ENCODE measurements around the gene LRRC75A. TPM values are rescaled to one million over a fixed set of nuclear protein-coding genes. Genes with fewer than 3 reads are reported as not detected.

Gene LRRC75A
- polyA plus RNA-seq, 2 of the 4 experiments (the other 2 are of a cell fraction) = 0.65 to 0.85 TPM

DNA sequence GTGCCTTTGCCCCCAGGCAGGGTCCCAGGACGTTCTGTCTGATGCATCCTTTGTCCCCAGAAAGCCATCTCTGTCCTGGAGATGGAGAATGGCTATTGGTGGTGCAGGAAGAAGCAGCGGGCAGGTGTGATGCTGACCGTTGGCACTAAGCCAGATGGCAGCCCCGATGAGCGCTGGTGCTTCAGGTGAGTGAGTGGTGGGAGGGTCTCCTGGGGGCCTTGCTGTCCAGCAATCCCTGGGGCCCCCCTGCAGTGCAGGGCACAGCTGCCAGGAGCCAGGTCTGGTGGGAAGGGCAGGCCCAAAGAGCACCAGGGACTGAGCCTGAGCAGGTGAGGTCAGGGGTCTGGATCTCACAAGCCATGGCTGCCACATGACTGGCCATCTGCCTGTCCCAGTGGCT is 58.5 kb downstream of the LRRC75A start:
- no peak for FAIRE-seq
- POLR2A ChIA-PET = no interaction called here

DNA sequence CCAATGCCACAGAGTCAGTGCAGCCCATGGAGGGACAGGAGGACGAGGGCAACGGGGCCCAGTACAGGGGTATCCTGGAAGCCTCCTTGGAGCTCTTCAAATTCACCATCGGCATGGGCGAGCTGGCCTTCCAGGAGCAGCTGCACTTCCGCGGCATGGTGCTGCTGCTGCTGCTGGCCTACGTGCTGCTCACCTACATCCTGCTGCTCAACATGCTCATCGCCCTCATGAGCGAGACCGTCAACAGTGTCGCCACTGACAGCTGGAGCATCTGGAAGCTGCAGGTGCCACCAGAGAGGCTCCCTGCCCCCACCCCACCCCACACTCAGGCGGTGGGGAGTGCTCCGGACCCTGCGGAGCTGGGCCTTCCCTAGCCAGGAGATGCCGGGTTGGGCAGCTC is 60.0 kb downstream of the LRRC75A start:
- WGBS (ENCODE audit: missing lambda C conversion rate) = 89% methylated on average over 15 of the region's 15 CpGs
- POLR2A ChIA-PET = interaction anchor here (1.0 to 1.5 kb wide), 2 partner anchors 12 to 51 kb away, joined by 3 read pairs; partner anchors contain the start of gene UBB
- Histone ChIP-seq H3K4me1 (0 out of 3 replicates have a peak, but pooled peaks cover 3% of the 10 kb centered on the region), H3K4me2 (no peak overlapping the region), H3K4me3 (no peak overlapping the region), H3K9me3 (no peaks in the 10 kb centered on the region), H3K27ac (no peak overlapping the region)
- CTCF ChIA-PET = interaction anchor here (0.6 to 3.0 kb wide), 7 partner anchors 9 to 487 kb away, joined by 3 to 12 read pairs (median 4); no protein-coding TSS in a partner anchor
- no peak for FAIRE-seq
- ATAC-seq = no peak
- no peak for DNase-seq (ENCODE audit: low read depth in 1 of 2, low spot score in 1 of 2)
- TF ChIP-seq MAFK (IDR thresholded peaks at IDR 0.05; ENCODE audit: partially characterized antibody) (no peak), POLR2A (IDR thresholded peaks at IDR 0.05; ENCODE audit: low read length) (no peak), JUN (IDR thresholded peaks at IDR 0.05) (no peak), REST (IDR thresholded peaks at IDR 0.05) (no peak), PBX3 (IDR thresholded peaks at IDR 0.05) (no peak), EHF (CRISPR knock-in tag; IDR thresholded peaks at IDR 0.05) (no peak), POLR2AphosphoS2 (conservative IDR thresholded peaks at IDR 0.05; ENCODE audit: low read length) (no peak), CBX8 (IDR thresholded peaks at IDR 0.05) (no peak), GATA3 (IDR thresholded peaks at IDR 0.05; ENCODE audit: borderline replicate concordance) (no peak), ZSCAN20 (CRISPR knock-in tag; IDR thresholded peaks at IDR 0.05) (no peak), FOXS1 (CRISPR knock-in tag; IDR thresholded peaks at IDR 0.05) (no peak), NPAS2 (CRISPR knock-in tag; IDR thresholded peaks at IDR 0.05; ENCODE audit: borderline replicate concordance) (no peak), RARB (CRISPR knock-in tag; IDR thresholded peaks at IDR 0.05) (no peak), CHD4 (IDR thresholded peaks at IDR 0.05; ENCODE audit: borderline replicate concordance) (no peak), ZNF302 (CRISPR knock-in tag; IDR thresholded peaks at IDR 0.05) (no peak), MAZ (IDR thresholded peaks at IDR 0.05; ENCODE audit: borderline replicate concordance, low read depth, low read length) (no peak), FOSL2 (IDR thresholded peaks at IDR 0.05) (no peak), FOSL2 (CRISPR knock-in tag; IDR thresholded peaks at IDR 0.05) (no peak), RNF2 (IDR thresholded peaks at IDR 0.05; ENCODE audit: borderline replicate concordance, low read depth) (no peak)
- TF ChIP-seq, protein P1, sequence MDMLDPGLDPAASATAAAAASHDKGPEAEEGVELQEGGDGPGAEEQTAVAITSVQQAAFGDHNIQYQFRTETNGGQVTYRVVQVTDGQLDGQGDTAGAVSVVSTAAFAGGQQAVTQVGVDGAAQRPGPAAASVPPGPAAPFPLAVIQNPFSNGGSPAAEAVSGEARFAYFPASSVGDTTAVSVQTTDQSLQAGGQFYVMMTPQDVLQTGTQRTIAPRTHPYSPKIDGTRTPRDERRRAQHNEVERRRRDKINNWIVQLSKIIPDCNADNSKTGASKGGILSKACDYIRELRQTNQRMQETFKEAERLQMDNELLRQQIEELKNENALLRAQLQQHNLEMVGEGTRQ (IDR thresholded peaks at IDR 0.05) = no peak
- TF ChIP-seq, protein P2, sequence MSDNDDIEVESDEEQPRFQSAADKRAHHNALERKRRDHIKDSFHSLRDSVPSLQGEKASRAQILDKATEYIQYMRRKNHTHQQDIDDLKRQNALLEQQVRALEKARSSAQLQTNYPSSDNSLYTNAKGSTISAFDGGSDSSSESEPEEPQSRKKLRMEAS (IDR thresholded peaks at IDR 0.05) = no peak

More for the DNA sequence above, 58.5 kb downstream of the LRRC75A start:
- no peak overlapping the region for H3K27ac ChIP-seq
- 0 out of 3 replicates have a peak, but pooled peaks cover 4% of the 10 kb centered on the region for H3K4me1 ChIP-seq
- H3K4me2 ChIP-seq = no peak overlapping the region
- H3K4me3 ChIP-seq = no peak overlapping the region
- ATAC-seq (no peak), DNase-seq (ENCODE audit: low read depth in 1 of 2, low spot score in 1 of 2) (no peak)
- TF ChIP-seq, protein P3, sequence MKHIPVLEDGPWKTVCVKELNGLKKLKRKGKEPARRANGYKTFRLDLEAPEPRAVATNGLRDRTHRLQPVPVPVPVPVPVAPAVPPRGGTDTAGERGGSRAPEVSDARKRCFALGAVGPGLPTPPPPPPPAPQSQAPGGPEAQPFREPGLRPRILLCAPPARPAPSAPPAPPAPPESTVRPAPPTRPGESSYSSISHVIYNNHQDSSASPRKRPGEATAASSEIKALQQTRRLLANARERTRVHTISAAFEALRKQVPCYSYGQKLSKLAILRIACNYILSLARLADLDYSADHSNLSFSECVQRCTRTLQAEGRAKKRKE (CRISPR knock-in tag; IDR thresholded peaks at IDR 0.05; ENCODE audit: low read depth) = no peak
- TF ChIP-seq HDAC2 (IDR thresholded peaks at IDR 0.05) = no peak
- TF ChIP-seq GATA3 (IDR thresholded peaks at IDR 0.05; ENCODE audit: borderline replicate concordance) = no peak
- no peak for TF ChIP-seq HES2 (IDR thresholded peaks at IDR 0.05)
- TF ChIP-seq ESRRA (IDR thresholded peaks at IDR 0.05; ENCODE audit: borderline replicate concordance, low read length) = no peak
- no peak for TF ChIP-seq CHD2 (IDR thresholded peaks at IDR 0.05; ENCODE audit: low read length, partially characterized antibody)
- no peak for TF ChIP-seq PHF8 (IDR thresholded peaks at IDR 0.05; ENCODE audit: borderline replicate concordance, low read depth)
- TF ChIP-seq POLR2AphosphoS2 (conservative IDR thresholded peaks at IDR 0.05; ENCODE audit: low read length) = no peak
- TF ChIP-seq NPAS2 (CRISPR knock-in tag; IDR thresholded peaks at IDR 0.05; ENCODE audit: borderline replicate concordance) = no peak
- TF ChIP-seq EP300 (IDR thresholded peaks at IDR 0.05) = no peak
- TF ChIP-seq ELK1 (IDR thresholded peaks at IDR 0.05; ENCODE audit: low read depth, low read length) = no peak
- H3K9me3 ChIP-seq = no peaks in the 10 kb centered on the region
- whole genome bisulfite sequencing (ENCODE audit: missing lambda C conversion rate) = 52% methylated on average over 4 of the region's 5 CpGs
- CTCF ChIA-PET = interaction anchor here (0.7 to 3.0 kb wide), 6 partner anchors 12 to 148 kb away, joined by 3 to 12 read pairs (median 3); no protein-coding TSS in a partner anchor

Measured in A549 (cell line).